Measurements from ENCODE around the gene FAM240B.

Gene FAM240B

GRCh38 chr9:38690574-38690973, 29.4 kb downstream of the FAM240B start:
- Histone ChIP-seq H2AFZ (ENCODE audit: low read depth) (no peak overlapping the region), H3K27ac (no peak overlapping the region), H3K4me3 (IDR thresholded peaks at IDR 0.05; ENCODE audit: insufficient read depth, low read depth, low read length) (no peak overlapping the region), H3K4me1 (ENCODE audit: low read depth, poor library complexity, severe bottlenecking) (no peaks in the 10 kb centered on the region), H3K27me3 (ENCODE audit: insufficient read depth, low read depth) (no peaks in the 10 kb centered on the region), H3K4me2 (no peak overlapping the region), H4K20me1 (ENCODE audit: insufficient read depth) (no peaks in the 10 kb centered on the region), H3K79me2 (ENCODE audit: insufficient read depth, low read depth) (no peaks in the 10 kb centered on the region), H3K36me3 (ENCODE audit: insufficient read depth) (no peaks in the 10 kb centered on the region), H3K9ac (no peak overlapping the region)
- TF ChIP-seq CTCF (conservative IDR thresholded peaks at IDR 0.05; ENCODE audit: low read depth, low read length) = no peak

GRCh38 chr9:38689678-38690077, 30.3 kb downstream of the FAM240B start:
- Histone ChIP-seq H3K27me3 (ENCODE audit: insufficient read depth, low read depth) (no peaks in the 10 kb centered on the region), H4K20me1 (ENCODE audit: insufficient read depth) (no peaks in the 10 kb centered on the region), H3K36me3 (ENCODE audit: insufficient read depth) (no peaks in the 10 kb centered on the region), H2AFZ (ENCODE audit: low read depth) (no peak overlapping the region), H3K4me2 (no peak overlapping the region), H3K9ac (no peak overlapping the region), H3K79me2 (ENCODE audit: insufficient read depth, low read depth) (no peaks in the 10 kb centered on the region), H3K27ac (no peak overlapping the region), H3K4me1 (ENCODE audit: low read depth, poor library complexity, severe bottlenecking) (no peaks in the 10 kb centered on the region), H3K4me3 (IDR thresholded peaks at IDR 0.05; ENCODE audit: insufficient read depth, low read depth, low read length) (no peak overlapping the region)
- no peak for TF ChIP-seq CTCF (conservative IDR thresholded peaks at IDR 0.05; ENCODE audit: low read depth, low read length)

- Histone ChIP-seq H3K36me3 (ENCODE audit: insufficient read depth) (no peaks in the 10 kb centered on the region), H3K4me3 (IDR thresholded peaks at IDR 0.05; ENCODE audit: insufficient read depth, low read depth, low read length) (no peak overlapping the region), H2AFZ (ENCODE audit: low read depth) (no peak overlapping the region), H3K27me3 (ENCODE audit: insufficient read depth, low read depth) (no peaks in the 10 kb centered on the region), H3K27ac (no peak overlapping the region), H3K4me2 (no peak overlapping the region), H3K9ac (no peak overlapping the region), H4K20me1 (ENCODE audit: insufficient read depth) (no peaks in the 10 kb centered on the region), H3K4me1 (ENCODE audit: low read depth, poor library complexity, severe bottlenecking) (no peaks in the 10 kb centered on the region), H3K79me2 (ENCODE audit: insufficient read depth, low read depth) (no peaks in the 10 kb centered on the region)
- no peak for TF ChIP-seq CTCF (conservative IDR thresholded peaks at IDR 0.05; ENCODE audit: low read depth, low read length)
These were observed 31.9 kb downstream of the FAM240B start for GRCh38 chr9:38687992-38688391.

- Histone ChIP-seq H3K4me2 (no peak overlapping the region), H3K27ac (no peak overlapping the region), H3K9ac (no peak overlapping the region), H3K4me3 (IDR thresholded peaks at IDR 0.05; ENCODE audit: insufficient read depth, low read depth, low read length) (no peak overlapping the region), H3K79me2 (ENCODE audit: insufficient read depth, low read depth) (no peaks in the 10 kb centered on the region), H3K36me3 (ENCODE audit: insufficient read depth) (no peaks in the 10 kb centered on the region), H3K4me1 (ENCODE audit: low read depth, poor library complexity, severe bottlenecking) (no peaks in the 10 kb centered on the region), H4K20me1 (ENCODE audit: insufficient read depth) (no peaks in the 10 kb centered on the region), H2AFZ (ENCODE audit: low read depth) (no peak overlapping the region), H3K27me3 (ENCODE audit: insufficient read depth, low read depth) (no peaks in the 10 kb centered on the region)
- TF ChIP-seq CTCF (conservative IDR thresholded peaks at IDR 0.05; ENCODE audit: low read depth, low read length) = no peak
These were observed 32.5 kb downstream of the FAM240B start for GRCh38 chr9:38687389-38687842.
